ENCODE measurements around the gene DDX1. TPM values are rescaled to one million over a fixed set of nuclear protein-coding genes. Genes with fewer than 3 reads are reported as not detected.

The DDX1 gene
- total RNA-seq, 2 experiments from 2014 or later = 42.7 to 91.8 TPM

DNA sequence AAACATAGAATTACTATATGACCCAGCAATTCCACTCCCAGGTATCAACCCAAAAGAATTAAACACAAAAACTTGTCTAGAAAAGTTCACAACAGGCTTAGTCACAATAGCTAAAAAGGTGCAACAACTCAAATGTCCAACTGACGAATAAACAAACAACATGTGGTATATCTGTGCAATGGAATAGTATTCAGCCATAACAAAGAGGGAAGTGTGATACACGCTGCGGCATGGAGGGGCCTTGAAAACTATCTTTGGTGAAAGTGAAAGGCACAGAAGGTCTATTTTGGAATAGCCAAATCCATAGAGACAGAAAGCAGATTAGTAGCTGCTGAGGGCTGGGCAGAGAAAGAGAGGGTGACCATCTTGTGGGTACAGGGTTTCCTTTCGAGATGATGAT is 72.1 kb downstream of the DDX1 start:
- ChIA-PET POLR2A (interaction anchor here (0.5 kb wide), 1 partner anchor 241 kb away, joined by 3 read pairs; no protein-coding TSS in a partner anchor), CTCF (ENCODE audit: unreplicated experiment) (no interaction called here)
- TF ChIP-seq EZH2phosphoT487 (IDR thresholded peaks at IDR 0.05; ENCODE audit: borderline replicate concordance, low read depth, low read length) (no peak), CTCF (conservative IDR thresholded peaks at IDR 0.05; ENCODE audit: low read length) (no peak)
- Histone ChIP-seq H3K27ac (ENCODE audit: low read depth, low read length, poor library complexity, severe bottlenecking) (no peak overlapping the region), H3K4me1 (ENCODE audit: insufficient read depth, low read length, poor library complexity, severe bottlenecking) (no peaks in the 10 kb centered on the region), H3K79me2 (ENCODE audit: insufficient read depth, low read depth, low read length) (no peaks in the 10 kb centered on the region), H3K9me3 (ENCODE audit: low read length) (no peaks in the 10 kb centered on the region), H2AFZ (ENCODE audit: low read length) (no peak overlapping the region), H3K4me3 (ENCODE audit: low read depth, low read length, poor library complexity, severe bottlenecking) (no peak overlapping the region), H3K9me2 (ENCODE audit: insufficient read depth, low read length) (no peaks in the 10 kb centered on the region), H4K20me1 (ENCODE audit: insufficient read depth, low read length) (no peaks in the 10 kb centered on the region), H3K4me2 (ENCODE audit: low read length) (no peak overlapping the region), H3K36me3 (ENCODE audit: insufficient read depth, low read length) (no peaks in the 10 kb centered on the region)
- intact Hi-C loops (cut with micrococcal nuclease; ENCODE audit: unreplicated experiment) = no loop called here
- no TSS peak for BruUV-seq (replicated peaks)
- no peak for DNase-seq (ENCODE audit: low spot score)

DNA sequence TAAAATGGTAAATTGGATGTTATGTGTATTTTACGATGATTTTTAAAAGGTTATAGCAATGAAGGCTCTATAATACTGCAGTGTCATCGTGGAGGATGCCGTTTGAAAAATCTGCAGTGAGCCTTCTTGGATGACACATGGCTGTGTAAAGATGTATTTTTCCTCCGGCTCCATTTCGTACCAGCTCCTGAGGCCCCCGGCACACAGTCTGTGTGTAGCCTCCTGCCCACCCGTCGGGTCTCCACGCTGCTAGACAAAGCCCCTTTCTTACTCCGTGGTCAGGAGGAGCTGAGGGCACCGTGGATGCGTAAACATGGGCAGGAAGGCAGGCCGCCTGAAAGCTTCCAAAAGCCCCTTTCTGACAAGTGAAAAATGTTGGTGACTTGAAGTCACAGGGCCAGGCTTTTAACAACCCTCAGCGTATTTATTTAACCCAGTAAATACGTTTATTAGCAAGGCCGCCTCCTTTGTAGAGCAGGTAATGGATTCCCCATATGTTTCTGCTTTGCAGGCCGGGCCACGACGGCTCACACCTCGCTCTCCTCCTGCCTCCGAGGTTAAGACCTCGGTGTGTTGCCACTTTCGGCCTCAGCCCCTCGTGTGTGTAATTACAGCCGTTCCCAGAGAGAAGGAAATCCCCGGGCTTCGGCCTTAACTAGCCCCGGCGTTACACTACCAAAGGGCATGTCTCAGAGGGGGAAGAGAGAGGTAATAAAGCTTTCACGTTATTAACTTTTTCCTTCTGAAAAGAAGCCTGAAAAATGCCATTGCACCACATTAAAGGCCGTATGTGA is 72.8 kb downstream of the DDX1 start:
- no peaks in the 10 kb centered on the region for H3K9me2 ChIP-seq (ENCODE audit: insufficient read depth, low read length)
- no peak overlapping the region for H2AFZ ChIP-seq (ENCODE audit: low read length)
- no peaks in the 10 kb centered on the region for H3K36me3 ChIP-seq (ENCODE audit: insufficient read depth, low read length)
- no peaks in the 10 kb centered on the region for H3K79me2 ChIP-seq (ENCODE audit: insufficient read depth, low read depth, low read length)
- DNase-seq (ENCODE audit: low spot score) = no peak
- POLR2A ChIA-PET = no interaction called here
- no peaks in the 10 kb centered on the region for H4K20me1 ChIP-seq (ENCODE audit: insufficient read depth, low read length)
- H3K4me3 ChIP-seq (ENCODE audit: low read depth, low read length, poor library complexity, severe bottlenecking) = no peak overlapping the region
- TF ChIP-seq CTCF (conservative IDR thresholded peaks at IDR 0.05; ENCODE audit: low read length) (no peak), EZH2phosphoT487 (IDR thresholded peaks at IDR 0.05; ENCODE audit: borderline replicate concordance, low read depth, low read length) (no peak)
- no peaks in the 10 kb centered on the region for H3K9me3 ChIP-seq (ENCODE audit: low read length)
- intact Hi-C loops (cut with micrococcal nuclease; ENCODE audit: unreplicated experiment) = no loop called here
- no peak overlapping the region for H3K4me2 ChIP-seq (ENCODE audit: low read length)
- BruUV-seq (replicated peaks) = no TSS peak
- no peaks in the 10 kb centered on the region for H3K4me1 ChIP-seq (ENCODE audit: insufficient read depth, low read length, poor library complexity, severe bottlenecking)
- CTCF ChIA-PET (ENCODE audit: unreplicated experiment) = no interaction called here
- H3K27ac ChIP-seq (ENCODE audit: low read depth, low read length, poor library complexity, severe bottlenecking) = no peak overlapping the region
